Bronchial epithelial cell (primary cell): ENCODE data around the gene CLDN6. TPM values are rescaled to one million over a fixed set of nuclear protein-coding genes. Genes with fewer than 3 reads are reported as not detected.

Experiments used
- DNase-seq: peaks from one replicate; pipeline ENCODE4 v3.0.0-alpha.2; 2010; ENCODE audit warnings: low read depth
- FAIRE-seq: peaks from 2 replicates; lab custom pipeline; 2011; peaks lifted over from hg19 to GRCh38; lab: Jason Lieb, UNC
- H3K27me3 ChIP-seq: 2 replicates; pipeline ENCODE4 v1.5.1; 2011; ENCODE audit warnings: low read length; ENCODE audit not compliant: control insufficient read depth, insufficient read depth
- H3K36me3 ChIP-seq: 2 replicates; pipeline ENCODE4 v1.5.1; 2011; ENCODE audit warnings: low read length; ENCODE audit not compliant: control insufficient read depth, insufficient read depth
- H3K4me3 ChIP-seq: 2 replicates; pipeline ENCODE4 v1.5.1; 2011; ENCODE audit warnings: mild to moderate bottlenecking, low read depth, low read length, control low read depth
- total RNA-seq: library from RNA; depleted of rRNA; stranded (reverse); fragments of >200 nt; gene quantifications from 2 replicates; pipeline ENCODE4 v1.2.1, GENCODE V29; 2014
- TF ChIP-seq, protein P1 (sequence below): IDR thresholded peaks from 2 replicates; pipeline ENCODE4 v1.5.1; 2011; ENCODE audit warnings: mild to moderate bottlenecking, moderate library complexity, low read length, control low read depth, inconsistent platforms; ENCODE audit not compliant: insufficient read depth, severe bottlenecking

CLDN6 gene
- total RNA-seq, 1 donor from 2014 or later, result not detected

DNA sequence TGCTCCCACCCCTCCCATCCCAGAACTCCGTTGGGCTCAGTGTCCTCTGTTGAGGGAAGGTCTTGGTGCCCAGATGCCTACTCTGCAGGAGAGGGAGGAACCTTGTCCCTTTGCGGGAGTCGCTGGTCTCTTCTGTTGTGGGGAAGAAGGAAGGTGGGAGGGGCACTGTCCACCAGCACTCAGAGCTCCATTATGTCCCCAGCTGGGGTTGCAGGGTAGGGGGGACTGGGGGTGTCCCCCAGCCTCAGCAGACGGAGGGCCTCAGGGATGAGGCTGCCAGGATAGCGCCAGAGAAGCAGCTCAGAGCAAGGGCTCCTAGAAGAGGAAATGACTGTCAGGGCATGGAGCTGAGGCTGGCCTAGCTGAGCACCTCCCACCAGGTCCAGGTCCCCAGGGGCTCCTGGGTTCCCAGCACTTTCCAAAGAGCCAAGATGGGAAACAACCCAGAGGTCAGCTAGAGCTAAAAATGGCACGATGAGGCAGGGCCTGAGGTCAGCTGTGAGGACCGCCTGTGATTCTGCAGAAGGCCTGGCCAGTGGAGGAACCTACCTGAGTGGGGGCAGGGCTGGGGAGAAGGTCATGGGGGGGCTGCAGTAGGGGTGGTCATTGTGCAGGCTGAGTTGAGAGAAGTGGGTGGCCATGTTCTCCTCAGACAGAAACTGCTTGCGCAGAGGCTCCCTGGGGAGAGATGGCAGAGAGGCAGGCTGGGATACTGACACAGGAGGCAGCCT lies 4.9 kb upstream of the CLDN6 start:
- no peak for FAIRE-seq
- peak overlapping the region; percentile 52 for H3K4me3 ChIP-seq
- no peak for DNase-seq
- TF ChIP-seq, protein P1, sequence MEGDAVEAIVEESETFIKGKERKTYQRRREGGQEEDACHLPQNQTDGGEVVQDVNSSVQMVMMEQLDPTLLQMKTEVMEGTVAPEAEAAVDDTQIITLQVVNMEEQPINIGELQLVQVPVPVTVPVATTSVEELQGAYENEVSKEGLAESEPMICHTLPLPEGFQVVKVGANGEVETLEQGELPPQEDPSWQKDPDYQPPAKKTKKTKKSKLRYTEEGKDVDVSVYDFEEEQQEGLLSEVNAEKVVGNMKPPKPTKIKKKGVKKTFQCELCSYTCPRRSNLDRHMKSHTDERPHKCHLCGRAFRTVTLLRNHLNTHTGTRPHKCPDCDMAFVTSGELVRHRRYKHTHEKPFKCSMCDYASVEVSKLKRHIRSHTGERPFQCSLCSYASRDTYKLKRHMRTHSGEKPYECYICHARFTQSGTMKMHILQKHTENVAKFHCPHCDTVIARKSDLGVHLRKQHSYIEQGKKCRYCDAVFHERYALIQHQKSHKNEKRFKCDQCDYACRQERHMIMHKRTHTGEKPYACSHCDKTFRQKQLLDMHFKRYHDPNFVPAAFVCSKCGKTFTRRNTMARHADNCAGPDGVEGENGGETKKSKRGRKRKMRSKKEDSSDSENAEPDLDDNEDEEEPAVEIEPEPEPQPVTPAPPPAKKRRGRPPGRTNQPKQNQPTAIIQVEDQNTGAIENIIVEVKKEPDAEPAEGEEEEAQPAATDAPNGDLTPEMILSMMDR, result no peak
- H3K27me3 ChIP-seq, result no peaks in the 10 kb centered on the region
- peaks cover 27% of the 10 kb centered on the region for H3K36me3 ChIP-seq

DNA sequence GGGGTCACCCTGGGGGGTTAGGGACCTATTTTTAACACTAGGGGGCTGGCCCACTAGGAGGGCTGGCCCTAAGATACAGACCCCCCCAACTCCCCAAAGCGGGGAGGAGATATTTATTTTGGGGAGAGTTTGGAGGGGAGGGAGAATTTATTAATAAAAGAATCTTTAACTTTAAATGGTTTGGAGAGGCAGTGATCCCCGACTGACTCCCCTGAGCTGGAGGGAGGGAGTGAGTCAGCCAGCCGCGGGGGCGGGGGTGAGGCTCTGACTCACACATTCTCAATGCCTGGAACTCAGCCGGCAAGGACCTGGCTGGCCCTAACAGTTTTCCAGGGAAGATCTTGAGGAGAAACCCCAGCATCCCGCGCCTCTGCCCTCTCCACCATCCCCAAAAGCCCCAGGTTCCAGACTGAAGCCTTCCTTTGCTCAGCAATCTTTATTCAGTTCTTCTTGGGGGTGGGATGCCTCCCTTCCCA lies 4.3 kb upstream of the CLDN6 start:
- no peak for FAIRE-seq
- DNase-seq, result peak; percentile 90
- peaks cover 25% of the 10 kb centered on the region for H3K36me3 ChIP-seq
- no peaks in the 10 kb centered on the region for H3K27me3 ChIP-seq
- H3K4me3 ChIP-seq, result peak overlapping the region; percentile 97
- TF ChIP-seq, protein P1, result no peak

DNA sequence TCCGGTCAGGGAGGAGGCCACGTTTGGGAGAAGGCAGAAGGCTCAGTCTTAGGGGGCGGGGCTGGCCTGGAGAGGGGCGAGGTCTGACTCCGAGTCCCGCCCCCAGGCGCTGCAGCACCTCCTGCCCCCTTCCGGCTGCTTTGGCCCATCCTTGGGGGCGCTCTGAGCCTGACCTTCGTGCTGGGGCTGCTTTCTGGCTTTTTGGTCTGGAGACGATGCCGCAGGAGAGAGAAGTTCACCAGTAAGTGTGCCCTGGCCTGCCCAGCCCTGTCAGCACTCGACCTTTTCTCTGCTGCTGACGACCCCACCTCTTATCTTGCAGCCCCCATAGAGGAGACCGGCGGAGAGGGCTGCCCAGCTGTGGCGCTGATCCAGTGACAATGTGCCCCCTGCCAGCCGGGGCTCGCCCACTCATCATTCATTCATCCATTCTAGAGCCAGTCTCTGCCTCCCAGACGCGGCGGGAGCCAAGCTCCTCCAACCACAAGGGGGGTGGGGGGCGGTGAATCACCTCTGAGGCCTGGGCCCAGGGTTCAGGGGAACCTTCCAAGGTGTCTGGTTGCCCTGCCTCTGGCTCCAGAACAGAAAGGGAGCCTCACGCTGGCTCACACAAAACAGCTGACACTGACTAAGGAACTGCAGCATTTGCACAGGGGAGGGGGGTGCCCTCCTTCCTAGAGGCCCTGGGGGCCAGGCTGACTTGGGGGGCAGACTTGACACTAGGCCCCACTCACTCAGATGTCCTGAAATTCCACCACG lies 3.6 kb upstream of the CLDN6 start:
- DNase-seq, result peak; percentile 91
- no peak for FAIRE-seq
- Histone ChIP-seq H3K27me3 (no peaks in the 10 kb centered on the region), H3K36me3 (peaks cover 20% of the 10 kb centered on the region), H3K4me3 (peak overlapping the region; percentile 97)
- TF ChIP-seq, protein P1, result peak; percentile 48

DNA sequence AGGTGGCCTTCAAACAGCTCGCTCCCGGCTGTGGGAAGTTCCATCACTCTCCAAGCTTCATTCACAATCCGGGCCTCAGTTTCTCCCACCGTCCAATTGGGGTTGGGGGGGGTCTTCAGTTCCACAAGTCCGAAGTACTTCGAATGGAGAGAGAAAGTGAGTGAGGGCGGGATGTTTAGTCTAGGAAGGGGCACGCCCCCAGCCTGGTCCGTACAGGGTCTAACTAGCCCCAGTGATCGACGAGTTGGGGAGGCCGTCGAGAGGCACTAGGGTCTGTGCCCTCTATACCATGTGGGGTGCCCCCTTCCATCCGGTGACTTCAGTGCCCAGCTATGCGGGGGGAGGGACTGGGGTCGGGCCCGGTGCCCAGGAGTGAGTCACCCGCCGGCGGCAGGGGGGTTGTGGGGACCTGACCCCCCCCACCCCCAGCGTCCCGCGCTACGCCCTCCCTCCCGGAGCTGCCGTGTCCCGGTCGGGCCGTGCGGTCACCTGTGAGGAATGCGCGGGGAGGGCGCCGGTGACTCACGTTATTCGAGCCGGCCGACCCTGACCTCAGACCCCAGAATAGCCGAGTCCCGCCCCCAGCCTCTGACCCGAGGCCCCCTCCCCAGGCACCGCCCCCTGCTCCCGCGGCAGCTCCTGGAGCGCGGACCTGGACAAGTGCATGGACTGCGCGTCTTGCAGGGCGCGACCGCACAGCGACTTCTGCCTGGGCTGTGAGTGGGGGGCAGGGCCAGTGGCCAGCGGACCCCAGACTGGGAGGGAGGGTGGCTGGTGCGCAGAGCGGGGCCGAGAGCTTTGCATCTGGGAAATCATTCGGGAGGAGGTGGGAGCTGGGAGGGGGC lies 2.8 kb upstream of the CLDN6 start:
- TF ChIP-seq, protein P1, result no peak
- DNase-seq, result peak; percentile 72
- FAIRE-seq, result no peak
- peak overlapping the region; percentile 97 for H3K4me3 ChIP-seq
- no peaks in the 10 kb centered on the region for H3K27me3 ChIP-seq
- peaks cover 15% of the 10 kb centered on the region for H3K36me3 ChIP-seq

DNA sequence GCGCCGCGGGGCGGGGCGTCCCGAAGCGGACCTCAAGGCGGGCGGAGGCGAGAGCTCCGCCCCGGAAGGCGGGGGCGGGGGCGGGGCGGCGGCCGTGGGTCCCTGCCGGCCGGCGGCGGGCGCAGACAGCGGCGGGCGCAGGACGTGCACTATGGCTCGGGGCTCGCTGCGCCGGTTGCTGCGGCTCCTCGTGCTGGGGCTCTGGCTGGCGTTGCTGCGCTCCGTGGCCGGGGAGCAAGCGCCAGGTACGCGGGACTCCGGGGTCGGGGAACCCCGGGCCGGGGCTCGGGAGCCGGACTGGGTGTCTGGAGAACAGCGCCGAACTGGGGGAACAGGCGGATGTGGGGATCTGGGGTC lies 2.2 kb upstream of the CLDN6 start, which contains the start of gene TNFRSF12A:
Gene TNFRSF12A (plus strand): TSS at position 122 of the 357 bp plus-strand sequence. CDS start 30 bp downstream, at position 152.
- TF ChIP-seq, protein P1, result peak; percentile 8
- H3K4me3 ChIP-seq, result peak within 1 kb of the TSS; percentile 97
- peak; percentile 56 for DNase-seq
- H3K27me3 ChIP-seq, result no peaks in the 10 kb centered on the region
- FAIRE-seq, result no peak
- H3K36me3 ChIP-seq, result peaks cover 10% of the 10 kb centered on the region
